Esophagus squamous epithelium (tissue), 5 donors: ENCODE data around the gene TNFRSF14. TPM values are rescaled to one million over a fixed set of nuclear protein-coding genes. Genes with fewer than 3 reads are reported as not detected.

Experiments used
- DNase-seq: peaks from one replicate; lab custom pipeline; 2025; lab: John Stamatoyannopoulos, UW
- H3K27ac ChIP-seq, 4 donors: fragments of 200-600 bp; sonication (generic); one replicate each; pipeline ENCODE4 v1.5.1; 2016 to 2019; ENCODE audit warnings: mild to moderate bottlenecking in 1 of 4
- H3K27me3 ChIP-seq, 4 donors: fragments of 200-600 bp; sonication (generic); 1 replicate in 3 of 4; 2 replicates in 1 of 4; pipeline versions ENCODE4 v1.5.1 to v1.6.0; 2017 to 2021; ENCODE audit warnings: antibody characterized with exemption in 1 of 4
- H3K36me3 ChIP-seq, 3 donors: fragments of 200-600 bp; sonication (generic); one replicate each; pipeline ENCODE4 v1.5.1; 2016 to 2019
- H3K4me1 ChIP-seq, 3 donors: fragments of 200-600 bp; sonication (generic); one replicate each; pipeline ENCODE4 v1.5.1; 2017 to 2019
- H3K4me3 ChIP-seq, 4 donors: fragments of 200-600 bp; sonication (generic); 1 replicate in 3 of 4; 2 replicates in 1 of 4; pipeline ENCODE4 v1.5.1; 2016 to 2019; ENCODE audit warnings: mild to moderate bottlenecking in 2 of 4, moderate library complexity in 1 of 4
- H3K9me3 ChIP-seq, 3 donors: fragments of 200-600 bp; sonication (generic); one replicate each; pipeline ENCODE4 v1.5.1; 2016 to 2019
- CTCF ChIP-seq, 6 experiments: fragments of 450-650 bp in 4 of 6; fragments of 200-600 bp in 2 of 6; sonication (generic) in 2 of 6; IDR thresholded peaks; one replicate each; pipeline ENCODE4 v1.5.1; 2016 to 2019; ENCODE audit warnings: antibody characterized with exemption in 6 of 6, mild to moderate bottlenecking in 4 of 6, moderate library complexity in 4 of 6
- POLR2A ChIP-seq, 4 donors: fragments of 450-650 bp; IDR thresholded peaks; one replicate each; pipeline ENCODE4 v1.6.1; 2017; ENCODE audit warnings: antibody characterized with exemption in 4 of 4, mild to moderate bottlenecking in 4 of 4, moderate library complexity in 3 of 4
- WGBS, 2 donors: methylation state at CpG; one replicate each; pipeline ENCODE4 v1.1.5; 2018; 5-methylcytosine and 5-hydroxymethylcytosine counted together
- intact Hi-C: fragments of 100-400 bp; cut with DNase I; formaldehyde crosslinking; loops from one replicate; pipeline ENCODE4 v1.15.0; 2022
- total RNA-seq, 4 donors: library from RNA; depleted of rRNA; stranded (reverse); fragments of >200 nt; gene quantifications; one replicate each; pipeline ENCODE4 v1.1.0, GENCODE V29; 2016
- donor health status: DM: yes; HTN: yes; CAD: no.

TNFRSF14 gene
- total RNA-seq, 4 donors from 2014 or later: 13.8 to 39.5 (median 19.6) TPM

GRCh38 chr1:2525920-2526823, 30.0 kb upstream of the TNFRSF14 start, which contains the start of gene PANK4:
TSS of gene PANK4 (minus strand) at chr1:2526596. CDS start at chr1:2526587, 9 bp downstream.
- Histone ChIP-seq H3K36me3 (peaks cover 4 to 13% (median 4%) of the 10 kb centered on the region in 3 donors), H3K27ac (peak within 1 kb of the TSS; percentile 86 to 96 (median 88)), H3K4me1 (peaks cover 62 to 78% (median 67%) of the 10 kb centered on the region in 3 donors), H3K27me3 (peaks cover 0 to 34% (median 0%) of the 10 kb centered on the region in 4 donors), H3K4me3 (peak within 1 kb of the TSS; percentile 77 to 96 (median 86)), H3K9me3 (no peaks in the 10 kb centered on the region)
- peak; percentile 72 for DNase-seq
- intact Hi-C loops: no loop called here
- TF ChIP-seq POLR2A (IDR thresholded peaks at IDR 0.05): peak in 1 of 4 donors; percentile 55
- peak in 3 of 6 experiments; percentile 12 to 33 (median 18) for TF ChIP-seq CTCF (IDR thresholded peaks at IDR 0.05)
- WGBS, 2 donors: 0 to 1% methylated on average over 8 to 21 of the region's 107 CpGs

- Histone ChIP-seq H3K4me3 (peak overlapping the region; percentile 77 to 96 (median 86)), H3K27me3 (peaks cover 0 to 43% (median 0%) of the 10 kb centered on the region in 4 donors), H3K4me1 (peaks cover 65 to 86% (median 71%) of the 10 kb centered on the region in 3 donors), H3K27ac (peak overlapping the region; percentile 86 to 96 (median 88)), H3K9me3 (no peaks in the 10 kb centered on the region), H3K36me3 (peaks cover 0 to 4% (median 0%) of the 10 kb centered on the region in 3 donors)
- intact Hi-C loops: no loop called here
- WGBS, 2 donors: 25 to 27% methylated on average over 2 to 12 of the region's 20 CpGs
- no peak for TF ChIP-seq POLR2A (IDR thresholded peaks at IDR 0.05)
- no peak for TF ChIP-seq CTCF (IDR thresholded peaks at IDR 0.05)
- DNase-seq: no peak
These were observed 29.2 kb upstream of the TNFRSF14 start for GRCh38 chr1:2526824-2527555.

GRCh38 chr1:2527556-2527860, 28.7 kb upstream of the TNFRSF14 start:
- no peak for DNase-seq
- Histone ChIP-seq H3K36me3 (no peaks in the 10 kb centered on the region), H3K4me1 (peaks cover 66 to 91% (median 72%) of the 10 kb centered on the region in 3 donors), H3K27ac (peak overlapping the region; percentile 86 to 96 (median 88)), H3K4me3 (no peak overlapping the region), H3K9me3 (no peaks in the 10 kb centered on the region), H3K27me3 (peaks cover 0 to 48% (median 0%) of the 10 kb centered on the region in 4 donors)
- no peak for TF ChIP-seq POLR2A (IDR thresholded peaks at IDR 0.05)
- no peak for TF ChIP-seq CTCF (IDR thresholded peaks at IDR 0.05)
- WGBS, 2 donors: 82% methylated on average over 2 of the region's 4 CpGs; no CpG with 5 or more reads in 1 of the 2 donors
- intact Hi-C loops: no loop called here

GRCh38 chr1:2528016-2528415, 28.2 kb upstream of the TNFRSF14 start:
- Histone ChIP-seq H3K4me3 (no peak overlapping the region), H3K27ac (peak overlapping the region; percentile 86 to 96 (median 88)), H3K27me3 (peaks cover 0 to 53% (median 0%) of the 10 kb centered on the region in 4 donors), H3K9me3 (no peaks in the 10 kb centered on the region), H3K36me3 (no peaks in the 10 kb centered on the region), H3K4me1 (peaks cover 71 to 94% (median 77%) of the 10 kb centered on the region in 3 donors)
- intact Hi-C loops: no loop called here
- WGBS, 2 donors: 29% methylated on average over 5 of the region's 12 CpGs; no CpG with 5 or more reads in 1 of the 2 donors
- no peak for DNase-seq
- TF ChIP-seq CTCF (IDR thresholded peaks at IDR 0.05) (no peak), POLR2A (IDR thresholded peaks at IDR 0.05) (no peak)
